ENCODE results near the gene PPP1R27. TPM values are rescaled to one million over a fixed set of nuclear protein-coding genes. Genes with fewer than 3 reads are reported as not detected.

PPP1R27 gene
- total RNA-seq, 1 donor from 2014 or later: not detected

DNA sequence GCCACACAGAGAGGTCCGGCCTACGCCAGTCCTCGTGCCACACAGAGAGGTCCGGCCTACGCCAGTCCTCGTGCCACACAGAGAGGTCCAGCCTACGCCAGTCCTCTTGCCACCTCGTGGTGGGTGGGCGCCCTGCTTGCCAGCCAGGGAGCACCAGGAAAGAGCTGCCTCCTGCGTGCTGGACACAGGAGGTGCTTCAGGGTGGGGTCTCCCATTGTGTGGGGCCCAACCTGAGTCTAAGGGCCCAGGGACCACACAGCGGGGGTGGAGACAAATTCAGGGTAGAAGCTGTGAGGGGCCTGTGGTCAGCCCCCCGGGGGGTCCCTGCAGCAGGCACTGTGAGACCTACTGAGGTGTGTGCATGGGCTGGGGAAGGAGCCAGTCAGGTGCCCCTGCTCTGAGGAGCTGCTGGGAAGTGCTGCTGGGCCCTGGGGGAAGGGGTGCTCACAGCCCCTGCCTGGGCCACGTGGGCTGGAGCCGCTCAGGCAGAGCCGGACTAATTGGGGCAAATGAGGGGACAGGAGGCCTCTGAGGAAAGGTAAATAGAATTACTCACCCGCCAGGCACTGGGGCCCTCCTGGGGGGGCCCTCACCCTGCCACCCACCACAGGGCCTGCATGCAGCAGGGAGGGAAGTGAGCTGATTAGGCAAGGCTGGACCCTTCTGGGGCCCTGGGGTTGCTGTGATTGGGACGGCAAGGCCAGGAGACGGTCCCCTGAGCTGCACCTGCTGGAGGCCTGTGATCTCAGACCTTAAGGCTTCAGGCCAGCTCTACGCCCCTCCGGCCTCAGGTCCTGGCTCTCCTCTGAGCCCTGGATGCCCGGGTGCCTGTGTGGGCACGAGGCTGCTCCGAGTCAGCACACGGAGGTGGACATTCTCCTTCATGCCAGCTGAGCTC lies 19.9 kb downstream of the PPP1R27 start:
- peaks cover 4% of the 10 kb centered on the region for H3K4me1 Mint-ChIP-seq (ENCODE audit: low read depth, unreplicated experiment)
- H3K4me2 ChIP-seq (ENCODE audit: low read length): no peak overlapping the region

DNA sequence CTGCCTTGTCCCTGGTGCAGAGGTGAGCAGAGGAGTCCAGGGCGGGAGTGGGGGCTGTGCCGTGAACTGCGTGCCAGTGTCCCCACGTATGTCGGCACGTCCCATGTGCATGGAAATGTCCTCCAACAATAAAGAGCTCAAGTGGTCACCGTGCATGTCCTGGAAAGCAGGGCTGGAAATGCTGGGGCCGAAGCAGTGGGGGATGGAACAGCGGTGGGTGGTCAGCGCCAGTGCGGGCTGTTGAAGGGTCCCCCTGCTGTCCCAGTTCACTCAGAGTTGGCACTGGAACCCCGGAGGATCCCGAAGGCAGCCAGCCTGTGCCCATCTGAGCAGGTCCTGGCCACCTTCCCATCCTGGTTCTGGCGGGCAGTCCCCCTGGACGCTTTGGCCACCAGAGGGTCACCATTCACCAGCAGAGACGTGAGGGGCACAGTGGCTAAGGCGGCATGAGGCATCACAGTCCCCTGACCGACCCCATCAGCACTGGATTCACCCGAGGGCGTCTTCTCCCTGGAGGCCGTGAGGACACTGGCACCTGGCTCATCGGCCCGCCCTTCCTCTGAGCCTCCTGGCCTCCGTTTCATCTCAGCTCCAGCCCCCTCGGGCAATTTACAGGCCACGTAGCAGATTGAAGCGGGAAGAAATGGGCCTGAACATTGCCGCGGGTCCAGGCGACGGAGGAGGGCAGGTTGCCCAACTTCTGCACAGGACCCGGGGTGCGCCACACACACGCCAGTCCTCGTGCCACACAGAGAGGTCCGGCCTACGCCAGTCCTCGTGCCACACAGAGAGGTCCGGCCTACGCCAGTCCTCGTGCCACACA lies 20.8 kb downstream of the PPP1R27 start:
- FAIRE-seq (no peak), DNase-seq (ENCODE audit: low read depth) (no peak)
- Histone ChIP-seq H3K9me3 (ENCODE audit: insufficient read depth, low read depth, low read length) (peaks cover 1% of the 10 kb centered on the region), H3K4me3 (ENCODE audit: insufficient read depth, low read depth, low read length) (no peak overlapping the region), H3K9ac (ENCODE audit: low read length) (no peak overlapping the region), H4K20me1 (ENCODE audit: insufficient read depth, low read length) (no peaks in the 10 kb centered on the region), H3K27me3 (ENCODE audit: insufficient read depth, low read length) (peaks cover 4% of the 10 kb centered on the region), H3K79me2 (ENCODE audit: insufficient read depth, low read length) (no peaks in the 10 kb centered on the region), H2AFZ (ENCODE audit: low read depth, low read length) (no peak overlapping the region), H3K4me1 (ENCODE audit: insufficient read depth, low read length) (no peaks in the 10 kb centered on the region), H3K36me3 (ENCODE audit: insufficient read depth, low read length) (no peaks in the 10 kb centered on the region), H3K4me2 (ENCODE audit: low read length) (no peak overlapping the region), H3K27ac (ENCODE audit: low read depth, low read length) (no peak overlapping the region)
- Mint-ChIP-seq H3K36me3 (ENCODE audit: low read depth, unreplicated experiment) (no peaks in the 10 kb centered on the region), H3K4me1 (ENCODE audit: low read depth, unreplicated experiment) (peaks cover 4% of the 10 kb centered on the region), H3K9me3 (ENCODE audit: unreplicated experiment) (peaks cover 5% of the 10 kb centered on the region), H3K27me3 (ENCODE audit: low read depth, unreplicated experiment) (peaks cover 21% of the 10 kb centered on the region), H3K27ac (ENCODE audit: unreplicated experiment) (no peak overlapping the region), H3K4me3 (ENCODE audit: unreplicated experiment) (no peak overlapping the region)
- TF ChIP-seq EZH2 (IDR thresholded peaks at IDR 0.05; ENCODE audit: insufficient read depth, low read length): no peak
- TF ChIP-seq, protein P1, sequence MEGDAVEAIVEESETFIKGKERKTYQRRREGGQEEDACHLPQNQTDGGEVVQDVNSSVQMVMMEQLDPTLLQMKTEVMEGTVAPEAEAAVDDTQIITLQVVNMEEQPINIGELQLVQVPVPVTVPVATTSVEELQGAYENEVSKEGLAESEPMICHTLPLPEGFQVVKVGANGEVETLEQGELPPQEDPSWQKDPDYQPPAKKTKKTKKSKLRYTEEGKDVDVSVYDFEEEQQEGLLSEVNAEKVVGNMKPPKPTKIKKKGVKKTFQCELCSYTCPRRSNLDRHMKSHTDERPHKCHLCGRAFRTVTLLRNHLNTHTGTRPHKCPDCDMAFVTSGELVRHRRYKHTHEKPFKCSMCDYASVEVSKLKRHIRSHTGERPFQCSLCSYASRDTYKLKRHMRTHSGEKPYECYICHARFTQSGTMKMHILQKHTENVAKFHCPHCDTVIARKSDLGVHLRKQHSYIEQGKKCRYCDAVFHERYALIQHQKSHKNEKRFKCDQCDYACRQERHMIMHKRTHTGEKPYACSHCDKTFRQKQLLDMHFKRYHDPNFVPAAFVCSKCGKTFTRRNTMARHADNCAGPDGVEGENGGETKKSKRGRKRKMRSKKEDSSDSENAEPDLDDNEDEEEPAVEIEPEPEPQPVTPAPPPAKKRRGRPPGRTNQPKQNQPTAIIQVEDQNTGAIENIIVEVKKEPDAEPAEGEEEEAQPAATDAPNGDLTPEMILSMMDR (IDR thresholded peaks at IDR 0.05; ENCODE audit: insufficient read depth, low read depth, low read length): no peak

More for the DNA sequence above, 19.9 kb downstream of the PPP1R27 start:
- FAIRE-seq (no peak), DNase-seq (ENCODE audit: low read depth) (no peak)
- no peaks in the 10 kb centered on the region for H3K36me3 Mint-ChIP-seq (ENCODE audit: low read depth, unreplicated experiment)
- Histone ChIP-seq H4K20me1 (ENCODE audit: insufficient read depth, low read length) (no peaks in the 10 kb centered on the region), H3K79me2 (ENCODE audit: insufficient read depth, low read length) (no peaks in the 10 kb centered on the region), H3K4me1 (ENCODE audit: insufficient read depth, low read length) (no peaks in the 10 kb centered on the region), H3K27ac (ENCODE audit: low read depth, low read length) (no peak overlapping the region), H2AFZ (ENCODE audit: low read depth, low read length) (no peak overlapping the region), H3K9ac (ENCODE audit: low read length) (no peak overlapping the region), H3K9me3 (ENCODE audit: insufficient read depth, low read depth, low read length) (no peaks in the 10 kb centered on the region), H3K27me3 (ENCODE audit: insufficient read depth, low read length) (peaks cover 4% of the 10 kb centered on the region), H3K36me3 (ENCODE audit: insufficient read depth, low read length) (no peaks in the 10 kb centered on the region), H3K4me3 (ENCODE audit: insufficient read depth, low read depth, low read length) (no peak overlapping the region)
- H3K27ac Mint-ChIP-seq (ENCODE audit: unreplicated experiment): no peak overlapping the region
- no peak overlapping the region for H3K4me3 Mint-ChIP-seq (ENCODE audit: unreplicated experiment)
- no peaks in the 10 kb centered on the region for H3K9me3 Mint-ChIP-seq (ENCODE audit: unreplicated experiment)
- TF ChIP-seq, protein P1 (IDR thresholded peaks at IDR 0.05; ENCODE audit: insufficient read depth, low read depth, low read length): no peak
- TF ChIP-seq EZH2 (IDR thresholded peaks at IDR 0.05; ENCODE audit: insufficient read depth, low read length): no peak
- peaks cover 15% of the 10 kb centered on the region for H3K27me3 Mint-ChIP-seq (ENCODE audit: low read depth, unreplicated experiment)
